ENCODE data around the gene PDZD2. TPM values are rescaled to one million over a fixed set of nuclear protein-coding genes. Genes with fewer than 3 reads are reported as not detected.
"Not testable (repeated sequence)": the region's sequence is repeated elsewhere in the genome, so short reads cannot be mapped to it uniquely, and the experiment has no call there.

The PDZD2 gene
- total RNA-seq, 2 donors from 2014 or later: 4.5 to 15.7 TPM

DNA sequence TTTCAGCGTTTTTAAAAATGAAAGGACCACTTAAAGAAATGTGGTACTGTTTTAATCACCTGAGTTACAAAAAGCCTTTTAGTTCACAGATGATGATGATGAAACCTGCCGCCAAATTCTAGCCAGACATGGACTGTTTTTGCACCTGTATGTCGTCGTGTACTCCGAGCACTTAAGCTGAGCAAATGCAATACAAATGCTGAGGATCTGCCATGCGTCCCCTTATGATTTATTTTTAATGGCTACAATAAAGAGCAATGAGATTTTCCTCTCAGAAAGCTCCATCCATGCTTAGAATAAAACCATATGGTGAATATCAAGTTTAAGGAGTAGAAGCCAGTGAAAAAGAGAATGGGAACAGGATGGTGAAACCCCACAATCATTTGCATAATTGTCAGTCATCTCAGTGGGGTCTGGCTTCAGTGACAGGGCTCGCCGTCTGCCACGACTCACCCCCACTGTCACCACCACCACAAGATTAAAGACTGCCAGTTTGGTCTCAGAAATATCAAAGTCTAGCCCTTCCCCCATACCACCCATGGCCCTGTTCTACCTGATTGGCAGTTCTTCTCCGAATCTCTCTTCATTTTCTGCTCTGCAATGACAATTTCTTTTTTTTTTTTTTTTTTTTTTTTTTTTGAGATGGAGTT, 375.3 kb downstream of the PDZD2 start:
- TF ChIP-seq, protein P1, sequence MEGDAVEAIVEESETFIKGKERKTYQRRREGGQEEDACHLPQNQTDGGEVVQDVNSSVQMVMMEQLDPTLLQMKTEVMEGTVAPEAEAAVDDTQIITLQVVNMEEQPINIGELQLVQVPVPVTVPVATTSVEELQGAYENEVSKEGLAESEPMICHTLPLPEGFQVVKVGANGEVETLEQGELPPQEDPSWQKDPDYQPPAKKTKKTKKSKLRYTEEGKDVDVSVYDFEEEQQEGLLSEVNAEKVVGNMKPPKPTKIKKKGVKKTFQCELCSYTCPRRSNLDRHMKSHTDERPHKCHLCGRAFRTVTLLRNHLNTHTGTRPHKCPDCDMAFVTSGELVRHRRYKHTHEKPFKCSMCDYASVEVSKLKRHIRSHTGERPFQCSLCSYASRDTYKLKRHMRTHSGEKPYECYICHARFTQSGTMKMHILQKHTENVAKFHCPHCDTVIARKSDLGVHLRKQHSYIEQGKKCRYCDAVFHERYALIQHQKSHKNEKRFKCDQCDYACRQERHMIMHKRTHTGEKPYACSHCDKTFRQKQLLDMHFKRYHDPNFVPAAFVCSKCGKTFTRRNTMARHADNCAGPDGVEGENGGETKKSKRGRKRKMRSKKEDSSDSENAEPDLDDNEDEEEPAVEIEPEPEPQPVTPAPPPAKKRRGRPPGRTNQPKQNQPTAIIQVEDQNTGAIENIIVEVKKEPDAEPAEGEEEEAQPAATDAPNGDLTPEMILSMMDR (IDR thresholded peaks at IDR 0.05): no peak
- Histone ChIP-seq H3K27ac (no peak overlapping the region), H3K27me3 (replicated peaks; ENCODE audit: insufficient read depth) (no peaks in the 10 kb centered on the region), H3K4me3 (no peak overlapping the region), H3K4me1 (ENCODE audit: control insufficient read depth in 1 of 2, low read depth in 2 of 2) (peaks cover 0 to 18% of the 10 kb centered on the region in 2 donors), H3K36me3 (no peaks in the 10 kb centered on the region), H3K9me3 (no peaks in the 10 kb centered on the region)
- no peak for ATAC-seq (ENCODE audit: insufficient number of reproducible peaks, low FRiP score, low read depth)
- no peak for DNase-seq (ENCODE audit: low spot score)

DNA sequence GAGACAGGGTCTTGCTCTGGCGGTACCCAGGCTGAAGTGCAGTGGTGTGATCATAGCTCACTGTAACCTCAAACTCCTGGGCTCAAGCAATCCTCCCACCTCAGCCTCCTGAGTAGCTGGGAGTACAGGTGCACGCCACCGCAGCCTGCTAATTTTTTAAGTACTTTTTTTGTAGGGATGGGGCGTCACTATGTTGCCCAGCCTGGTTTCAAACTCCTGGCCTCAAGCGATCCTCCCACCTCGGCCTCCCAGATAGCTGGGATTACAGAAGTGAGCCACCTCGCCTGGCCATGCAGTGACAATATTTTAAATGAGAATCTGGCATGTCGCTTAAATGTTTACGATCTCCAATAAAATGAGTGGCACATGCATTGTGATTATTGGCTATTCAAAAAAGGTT, 376.3 kb downstream of the PDZD2 start:
- ATAC-seq (ENCODE audit: insufficient number of reproducible peaks, low FRiP score, low read depth); DNase-seq (ENCODE audit: low spot score); H3K4me3 ChIP-seq; H3K27ac ChIP-seq; H3K36me3 ChIP-seq; H3K9me3 ChIP-seq; H3K27me3 ChIP-seq (replicated peaks; ENCODE audit: insufficient read depth): not testable (repeated sequence)
- H3K4me1 ChIP-seq (ENCODE audit: control insufficient read depth in 1 of 2, low read depth in 2 of 2): peaks cover 0 to 18% of the 10 kb centered on the region in 2 donors

DNA sequence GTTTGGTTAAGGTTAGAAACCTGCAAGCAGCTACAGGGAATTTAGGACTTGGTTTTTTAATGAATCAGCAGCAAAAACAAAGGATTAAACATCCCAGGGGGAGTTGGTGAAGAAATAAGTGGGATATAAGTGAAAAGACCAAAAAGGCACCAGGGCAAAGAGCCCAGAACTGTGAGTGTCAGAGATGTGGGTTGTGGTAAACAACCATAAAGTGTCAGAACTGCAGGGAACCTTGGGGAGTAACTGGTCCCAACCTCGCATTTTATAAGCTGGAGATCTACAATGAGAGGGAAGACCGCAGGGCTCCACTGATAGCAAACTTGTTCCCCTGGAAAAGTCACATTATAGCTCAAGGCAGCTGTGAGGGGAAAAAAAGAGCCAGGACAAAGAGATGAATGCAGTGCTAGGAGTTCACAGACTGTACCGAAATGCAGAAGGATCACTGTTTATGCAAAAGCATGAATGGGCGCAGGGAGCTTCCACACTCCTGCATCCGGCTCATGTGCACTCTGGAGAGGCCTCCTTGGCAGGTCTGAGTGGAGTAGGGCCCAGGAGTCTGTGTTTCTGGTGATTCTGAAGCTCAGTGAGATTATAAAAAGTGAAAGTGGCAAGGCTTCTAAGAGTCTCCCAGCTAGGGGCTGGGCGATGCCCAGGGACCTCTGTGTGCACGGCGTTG, 378.9 kb downstream of the PDZD2 start:
- DNase-seq (ENCODE audit: low spot score) (no peak), ATAC-seq (ENCODE audit: insufficient number of reproducible peaks, low FRiP score, low read depth) (no peak)
- Histone ChIP-seq H3K36me3 (no peaks in the 10 kb centered on the region), H3K4me1 (ENCODE audit: control insufficient read depth in 1 of 2, low read depth in 2 of 2) (peaks cover 0 to 18% of the 10 kb centered on the region in 2 donors), H3K9me3 (no peaks in the 10 kb centered on the region), H3K4me3 (peak overlapping the region; percentile 11), H3K27ac (no peak overlapping the region), H3K27me3 (replicated peaks; ENCODE audit: insufficient read depth) (no peaks in the 10 kb centered on the region)
- TF ChIP-seq, protein P1 (IDR thresholded peaks at IDR 0.05): no peak

DNA sequence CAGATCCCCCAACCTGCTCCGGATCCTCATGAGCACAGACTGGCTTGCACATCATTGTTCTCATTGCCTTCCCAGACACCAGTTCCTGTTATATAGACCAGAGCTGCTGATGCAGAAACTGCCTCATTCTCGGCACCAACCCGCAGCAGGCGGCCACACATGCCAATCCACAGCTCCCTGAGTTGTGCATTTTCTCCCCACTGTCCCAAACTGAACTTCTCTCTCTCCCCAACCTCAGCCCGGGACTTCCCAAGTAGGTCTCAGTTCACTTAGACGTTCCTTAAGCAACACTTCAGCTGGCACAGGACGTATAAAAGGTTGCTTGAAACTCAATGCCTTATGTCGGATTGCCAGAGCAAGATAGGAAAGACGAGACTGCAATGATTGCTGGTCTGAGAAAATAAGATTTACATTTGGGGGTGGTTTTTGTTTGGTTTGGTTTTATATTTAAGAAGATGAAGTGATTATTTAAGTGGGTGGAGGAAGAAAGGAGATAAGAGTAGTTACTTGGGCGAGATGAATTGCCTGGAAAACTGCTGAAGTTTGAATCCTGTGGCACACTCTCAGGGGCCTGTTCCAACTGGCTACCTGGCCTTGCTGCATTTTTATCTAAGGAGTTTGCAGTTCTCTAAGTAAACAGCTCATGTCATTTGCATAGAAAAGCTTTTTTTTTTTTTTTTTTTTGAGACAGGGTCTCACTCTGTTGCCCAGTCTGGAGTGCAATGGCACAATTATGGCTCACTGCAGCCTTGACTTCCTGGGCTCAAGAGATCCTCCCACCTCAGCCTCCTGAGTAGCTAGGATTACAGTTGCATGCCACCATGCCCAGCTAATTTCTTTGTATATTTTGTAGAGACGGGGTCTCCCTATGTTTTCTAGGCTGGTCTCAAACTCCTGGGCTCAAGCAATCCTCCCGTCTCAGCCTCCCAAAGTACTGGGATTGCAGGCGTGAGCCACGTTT, 379.8 kb downstream of the PDZD2 start:
- no peak overlapping the region for H3K27ac ChIP-seq
- no peaks in the 10 kb centered on the region for H3K36me3 ChIP-seq
- no peaks in the 10 kb centered on the region for H3K9me3 ChIP-seq
- TF ChIP-seq, protein P1 (IDR thresholded peaks at IDR 0.05): no peak
- no peaks in the 10 kb centered on the region for H3K27me3 ChIP-seq (replicated peaks; ENCODE audit: insufficient read depth)
- DNase-seq (ENCODE audit: low spot score) (no peak), ATAC-seq (ENCODE audit: insufficient number of reproducible peaks, low FRiP score, low read depth) (no peak)
- peaks cover 0 to 18% of the 10 kb centered on the region in 2 donors for H3K4me1 ChIP-seq (ENCODE audit: control insufficient read depth in 1 of 2, low read depth in 2 of 2)
- H3K4me3 ChIP-seq: peak overlapping the region; percentile 11

DNA sequence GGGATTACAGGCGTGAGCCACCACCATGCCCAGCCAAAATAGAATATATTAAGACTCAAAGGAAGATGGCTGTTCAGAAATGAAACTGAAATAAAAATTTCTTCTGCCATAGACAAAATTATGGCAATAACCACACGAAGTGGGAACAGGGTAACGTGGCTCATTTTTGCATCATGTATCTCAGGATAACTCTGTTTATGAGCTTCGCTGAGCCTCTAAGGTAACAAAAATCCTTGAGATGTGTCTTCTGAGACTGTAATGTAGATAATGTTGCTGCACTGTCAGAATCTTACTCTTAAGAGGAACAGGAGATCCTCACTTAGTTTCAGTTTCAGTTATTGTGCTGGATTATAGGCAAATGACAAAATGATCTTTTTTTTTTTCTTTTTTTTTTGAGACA, 381.3 kb downstream of the PDZD2 start:
- no peak for DNase-seq (ENCODE audit: low spot score)
- no peak overlapping the region for H3K27ac ChIP-seq
- no peak overlapping the region for H3K4me3 ChIP-seq
- no peaks in the 10 kb centered on the region for H3K36me3 ChIP-seq
- no peak for ATAC-seq (ENCODE audit: insufficient number of reproducible peaks, low FRiP score, low read depth)
- TF ChIP-seq, protein P1 (IDR thresholded peaks at IDR 0.05): no peak
- peaks cover 0 to 18% of the 10 kb centered on the region in 2 donors for H3K4me1 ChIP-seq (ENCODE audit: control insufficient read depth in 1 of 2, low read depth in 2 of 2)
- H3K9me3 ChIP-seq: no peaks in the 10 kb centered on the region
- H3K27me3 ChIP-seq (replicated peaks; ENCODE audit: insufficient read depth): no peaks in the 10 kb centered on the region
